ENCODE data around the gene THRB.

The THRB gene

GRCh38 chr3:24263069-24263668 lies 231.5 kb downstream of the THRB start:
- TF ChIP-seq CTCF (IDR thresholded peaks at IDR 0.05), result no peak

GRCh38 chr3:24261521-24261920 lies 233.1 kb downstream of the THRB start:
- TF ChIP-seq CTCF (IDR thresholded peaks at IDR 0.05), result no peak

- TF ChIP-seq CTCF (IDR thresholded peaks at IDR 0.05), result no peak
These were observed 234.6 kb downstream of the THRB start for GRCh38 chr3:24259901-24260512.

- no peak for TF ChIP-seq CTCF (IDR thresholded peaks at IDR 0.05)
These were observed 235.7 kb downstream of the THRB start for GRCh38 chr3:24258727-24259600.

GRCh38 chr3:24258260-24258659 lies 236.4 kb downstream of the THRB start:
- no peak for TF ChIP-seq CTCF (IDR thresholded peaks at IDR 0.05)

GRCh38 chr3:24255414-24255813 lies 239.2 kb downstream of the THRB start:
- no peak for TF ChIP-seq CTCF (IDR thresholded peaks at IDR 0.05)

- no peak for TF ChIP-seq CTCF (IDR thresholded peaks at IDR 0.05)
These were observed 240.0 kb downstream of the THRB start for GRCh38 chr3:24254649-24255048.

Data from LNCAP (cell line).